ENCODE results near the gene FN1. TPM values are rescaled to one million over a fixed set of nuclear protein-coding genes. Genes with fewer than 3 reads are reported as not detected.

FN1 gene
- total RNA-seq, 1 donor = 18,025 TPM

- Histone ChIP-seq H3K27me3 (ENCODE audit: insufficient read depth, low read length) (no peaks in the 10 kb centered on the region), H2AFZ (ENCODE audit: low read length) (no peak overlapping the region), H3K36me3 (ENCODE audit: insufficient read depth, low read length) (peaks cover 99% of the 10 kb centered on the region), H3K27ac (ENCODE audit: low read depth, low read length) (peak overlapping the region; percentile 7), H3K4me3 (ENCODE audit: insufficient read depth, low read length) (no peak overlapping the region), H4K20me1 (ENCODE audit: insufficient read depth, low read length) (peaks cover 66% of the 10 kb centered on the region), H3K79me2 (ENCODE audit: insufficient read depth, low read length) (no peaks in the 10 kb centered on the region), H3K4me2 (ENCODE audit: insufficient read depth, low read length) (no peak overlapping the region), H3K4me1 (ENCODE audit: insufficient read depth, low read length) (peaks cover 19% of the 10 kb centered on the region), H3K9me3 (ENCODE audit: low read depth, low read length) (no peaks in the 10 kb centered on the region)
- no peak for DNase-seq (ENCODE audit: insufficient read length, low spot score, missing footprints)
- TF ChIP-seq CTCF (IDR thresholded peaks at IDR 0.05; ENCODE audit: extremely low read depth, low read depth, low read length) = no peak
These were observed 63.7 kb downstream of the FN1 start for GRCh38 chr2:215371915-215372897.

DNA sequence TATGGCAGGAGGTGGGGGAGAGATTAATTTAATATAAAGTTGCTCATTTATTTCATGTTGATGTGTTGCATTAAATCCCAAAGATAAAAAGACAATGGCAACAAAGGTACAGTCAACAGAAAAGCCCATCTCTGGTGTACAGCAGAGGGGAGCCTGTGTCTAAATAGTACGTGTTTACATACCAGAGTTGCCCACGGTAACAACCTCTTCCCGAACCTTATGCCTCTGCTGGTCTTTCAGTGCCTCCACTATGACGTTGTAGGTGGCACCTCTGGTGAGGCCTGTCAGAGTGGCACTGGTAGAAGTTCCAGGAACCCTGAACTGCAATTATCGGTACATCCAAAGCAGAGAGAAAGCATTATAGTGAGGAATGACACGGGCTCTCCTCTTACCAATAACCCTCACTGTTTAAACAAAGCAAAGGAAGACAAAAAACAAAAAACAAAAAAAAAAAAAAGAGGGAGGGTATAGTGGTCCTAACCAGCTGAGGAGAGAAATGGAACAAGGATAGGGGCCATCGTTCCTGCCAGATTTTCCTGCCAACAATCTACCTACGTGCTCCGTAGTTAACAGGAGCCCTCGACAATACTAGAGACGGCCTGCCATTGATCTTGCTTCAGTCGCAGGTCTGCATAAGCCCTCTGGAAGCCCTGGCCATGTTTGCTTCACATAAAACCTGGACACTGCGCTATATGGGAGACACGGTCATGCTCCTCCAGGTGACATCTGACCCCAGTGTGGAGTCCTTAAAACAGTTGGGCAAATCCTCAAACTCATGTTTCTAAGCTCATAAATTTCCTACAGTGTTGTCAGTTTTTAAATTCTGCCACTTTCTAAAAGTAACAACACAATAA is 65.5 kb downstream of the FN1 start:
- Histone ChIP-seq H4K20me1 (ENCODE audit: insufficient read depth, low read length) (peaks cover 53% of the 10 kb centered on the region), H3K4me1 (ENCODE audit: insufficient read depth, low read length) (peaks cover 19% of the 10 kb centered on the region), H3K4me3 (ENCODE audit: insufficient read depth, low read length) (no peak overlapping the region), H3K27me3 (ENCODE audit: insufficient read depth, low read length) (no peaks in the 10 kb centered on the region), H3K79me2 (ENCODE audit: insufficient read depth, low read length) (no peaks in the 10 kb centered on the region), H2AFZ (ENCODE audit: low read length) (no peak overlapping the region), H3K9me3 (ENCODE audit: low read depth, low read length) (no peaks in the 10 kb centered on the region), H3K27ac (ENCODE audit: low read depth, low read length) (peak overlapping the region; percentile 65), H3K4me2 (ENCODE audit: insufficient read depth, low read length) (no peak overlapping the region), H3K36me3 (ENCODE audit: insufficient read depth, low read length) (peaks cover 99% of the 10 kb centered on the region)
- no peak for TF ChIP-seq CTCF (IDR thresholded peaks at IDR 0.05; ENCODE audit: extremely low read depth, low read depth, low read length)
- DNase-seq (ENCODE audit: insufficient read length, low spot score, missing footprints) = no peak

DNA sequence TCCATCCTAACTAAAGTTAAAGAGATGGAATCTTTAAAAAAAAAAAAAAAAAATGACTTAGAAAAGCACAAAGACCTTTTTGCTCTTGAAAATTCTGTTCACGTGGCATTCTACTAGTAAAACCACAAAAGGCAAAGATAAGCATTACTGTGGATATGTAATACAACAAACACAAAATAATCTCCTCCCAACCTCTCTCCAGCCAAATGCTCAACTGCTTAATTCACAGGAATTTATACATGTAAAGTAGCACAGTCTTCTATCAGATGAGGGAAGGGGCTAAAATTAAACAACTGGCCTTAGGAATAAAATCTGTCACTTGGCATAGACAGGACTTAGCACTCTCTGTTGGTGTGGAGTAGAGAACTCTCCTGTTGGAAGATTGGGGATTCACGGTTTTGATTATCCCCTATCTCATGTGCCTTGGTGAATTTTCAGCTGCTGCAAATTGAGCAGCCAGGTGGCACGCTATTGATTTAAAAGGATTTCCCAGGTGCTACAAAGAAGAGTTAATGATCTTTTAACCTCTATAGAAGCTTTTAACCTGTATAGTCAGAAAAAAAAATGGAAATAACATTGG is 66.6 kb downstream of the FN1 start:
- Histone ChIP-seq H2AFZ (ENCODE audit: low read length) (no peak overlapping the region), H3K4me3 (ENCODE audit: insufficient read depth, low read length) (no peak overlapping the region), H3K36me3 (ENCODE audit: insufficient read depth, low read length) (peaks cover 99% of the 10 kb centered on the region), H3K79me2 (ENCODE audit: insufficient read depth, low read length) (no peaks in the 10 kb centered on the region), H4K20me1 (ENCODE audit: insufficient read depth, low read length) (peaks cover 53% of the 10 kb centered on the region), H3K27ac (ENCODE audit: low read depth, low read length) (peak overlapping the region; percentile 65), H3K4me1 (ENCODE audit: insufficient read depth, low read length) (peaks cover 14% of the 10 kb centered on the region), H3K9me3 (ENCODE audit: low read depth, low read length) (no peaks in the 10 kb centered on the region), H3K4me2 (ENCODE audit: insufficient read depth, low read length) (no peak overlapping the region), H3K27me3 (ENCODE audit: insufficient read depth, low read length) (no peaks in the 10 kb centered on the region)
- no peak for TF ChIP-seq CTCF (IDR thresholded peaks at IDR 0.05; ENCODE audit: extremely low read depth, low read depth, low read length)
- no peak for DNase-seq (ENCODE audit: insufficient read length, low spot score, missing footprints)
